H9 (cell line): ENCODE data around the gene IQCK. TPM values are rescaled to one million over a fixed set of nuclear protein-coding genes. Genes with fewer than 3 reads are reported as not detected.

Experiments used
- DNase-seq: peaks from one replicate; pipeline ENCODE4 v3.0.0-alpha.2; 2017
- H2AFZ ChIP-seq: one replicate; pipeline ENCODE4 v1.6.1; 2013; ENCODE audit warnings: mild to moderate bottlenecking, low read length, control low read depth, moderate library complexity
- H2AK5ac ChIP-seq: 2 replicates; pipeline ENCODE4 v1.6.1; 2013; ENCODE audit warnings: low read length, control low read depth, mixed read lengths; ENCODE audit not compliant: insufficient read length
- H2BK120ac ChIP-seq: one replicate; pipeline ENCODE4 v1.6.1; 2013; ENCODE audit warnings: low read depth, mild to moderate bottlenecking, low read length, control low read depth, inconsistent platforms; ENCODE audit not compliant: poor library complexity, severe bottlenecking
- H2BK12ac ChIP-seq: 2 replicates; pipeline ENCODE4 v1.6.1; 2013; ENCODE audit warnings: low read length, control low read depth, mixed read lengths, low read depth; ENCODE audit not compliant: insufficient read length
- H2BK15ac ChIP-seq: 2 replicates; pipeline ENCODE4 v1.6.1; 2013; ENCODE audit warnings: low read depth, low read length, control low read depth
- H2BK20ac ChIP-seq: one replicate; pipeline ENCODE4 v1.6.1; 2013; ENCODE audit warnings: low read depth, mild to moderate bottlenecking, low read length, control low read depth, inconsistent platforms; ENCODE audit not compliant: poor library complexity, severe bottlenecking
- H2BK5ac ChIP-seq: 2 replicates; pipeline ENCODE4 v1.6.1; 2013; ENCODE audit warnings: low read length, control low read depth, mixed read lengths; ENCODE audit not compliant: insufficient read length
- H3K14ac ChIP-seq: 2 replicates; pipeline ENCODE4 v1.6.1; 2013; ENCODE audit warnings: low read length, control low read depth; ENCODE audit not compliant: insufficient read depth
- H3K18ac ChIP-seq: 2 replicates; pipeline ENCODE4 v1.6.1; 2013; ENCODE audit warnings: low read depth, mild to moderate bottlenecking, mixed read lengths, low read length, control low read depth; ENCODE audit not compliant: insufficient read length
- H3K23ac ChIP-seq: 2 replicates; pipeline ENCODE4 v1.6.1; 2013; ENCODE audit warnings: low read length, control low read depth, mixed read lengths, low read depth; ENCODE audit not compliant: insufficient read length
- H3K23me2 ChIP-seq: 2 replicates; pipeline ENCODE4 v1.6.1; 2013; ENCODE audit warnings: low read depth, mild to moderate bottlenecking, mixed read lengths, low read length, control low read depth; ENCODE audit not compliant: insufficient read length, poor library complexity, severe bottlenecking
- H3K27ac ChIP-seq: 2 replicates; pipeline ENCODE4 v1.5.1; 2013; ENCODE audit warnings: low read length, control low read depth, mixed read lengths, low read depth; ENCODE audit not compliant: insufficient read length
- H3K27me3 ChIP-seq: 2 replicates; pipeline ENCODE4 v1.6.1; 2013; ENCODE audit warnings: low read length, control low read depth, inconsistent platforms; ENCODE audit not compliant: insufficient read depth
- H3K4ac ChIP-seq: 2 replicates; pipeline ENCODE4 v1.6.1; 2013; ENCODE audit warnings: low read depth, mild to moderate bottlenecking, control low read depth, inconsistent platforms, low read length, moderate library complexity
- H3K4me1 ChIP-seq: 2 replicates; pipeline ENCODE4 v1.6.1; 2013; ENCODE audit warnings: low read length, control low read depth, inconsistent platforms; ENCODE audit not compliant: insufficient read depth
- H3K4me2 ChIP-seq: 2 replicates; pipeline ENCODE4 v1.6.1; 2013; ENCODE audit warnings: low read length, control low read depth, mixed read lengths; ENCODE audit not compliant: insufficient read length, insufficient read depth
- H3K56ac ChIP-seq: 2 replicates; pipeline ENCODE4 v1.6.1; 2013; ENCODE audit warnings: low read depth, mild to moderate bottlenecking, mixed read lengths, low read length, control low read depth; ENCODE audit not compliant: insufficient read length
- H3K79me1 ChIP-seq: 2 replicates; pipeline ENCODE4 v1.6.1; 2013; ENCODE audit warnings: low read depth, mild to moderate bottlenecking, moderate library complexity, low read length, control low read depth, inconsistent platforms; ENCODE audit not compliant: insufficient read depth, poor library complexity, severe bottlenecking
- H3K79me2 ChIP-seq: 2 replicates; pipeline ENCODE4 v1.6.1; 2013; ENCODE audit warnings: low read length, control low read depth, inconsistent platforms; ENCODE audit not compliant: insufficient read depth
- H3K9ac ChIP-seq: 2 replicates; pipeline ENCODE4 v1.6.1; 2013; ENCODE audit warnings: low read length, control low read depth, mixed read lengths; ENCODE audit not compliant: insufficient read length; ENCODE audit errors: extremely low read depth
- H3K9me3 ChIP-seq: one replicate; pipeline ENCODE4 v1.6.1; 2013; ENCODE audit warnings: low read depth, low read length, inconsistent platforms; ENCODE audit not compliant: control insufficient read depth
- H3T11ph ChIP-seq: one replicate; pipeline ENCODE4 v1.6.1; 2013; ENCODE audit warnings: mild to moderate bottlenecking, low read length, control low read depth, inconsistent platforms
- H4K20me1 ChIP-seq: one replicate; pipeline ENCODE4 v1.6.1; 2013; ENCODE audit not compliant: control insufficient read depth, insufficient read length, insufficient read depth
- H4K5ac ChIP-seq: 2 replicates; pipeline ENCODE4 v1.6.1; 2013; ENCODE audit warnings: low read depth, mild to moderate bottlenecking, mixed read lengths, low read length, control low read depth; ENCODE audit not compliant: insufficient read length
- H4K8ac ChIP-seq: replicated peaks from 2 replicates; pipeline ENCODE4 v1.6.1; 2013; ENCODE audit warnings: low read length, control low read depth, mixed read lengths, low read depth; ENCODE audit not compliant: insufficient read length
- H4K91ac ChIP-seq: 2 replicates; pipeline ENCODE4 v1.6.1; 2013; ENCODE audit warnings: low read depth, mild to moderate bottlenecking, moderate library complexity, mixed read lengths, low read length, control low read depth; ENCODE audit not compliant: insufficient read length
- H3K27ac Mint-ChIP-seq, 3 experiments: 2 replicates in 2 of 3; 3 replicates in 1 of 3; pipeline ENCODE4 v1.8.0; 2020 to 2021; ENCODE audit warnings: mixed read lengths in 3 of 3, mild to moderate bottlenecking in 1 of 3, moderate library complexity in 1 of 3
- H3K27me3 Mint-ChIP-seq: 2 replicates; pipeline ENCODE4 v1.8.0; 2021; ENCODE audit warnings: low read depth, mild to moderate bottlenecking, moderate library complexity, mixed read lengths
- H3K36me3 Mint-ChIP-seq, 3 experiments: 2 replicates in 2 of 3; 3 replicates in 1 of 3; pipeline ENCODE4 v1.8.0; 2020 to 2021; ENCODE audit warnings: low read depth in 3 of 3, mixed read lengths in 3 of 3; ENCODE audit not compliant: insufficient read depth in 1 of 3
- H3K4me1 Mint-ChIP-seq, 2 experiments: 2 replicates each; pipeline ENCODE4 v1.8.0; 2020; ENCODE audit warnings: mixed read lengths in 2 of 2
- H3K4me3 Mint-ChIP-seq, 2 experiments: 2 replicates in 1 of 2; 3 replicates in 1 of 2; pipeline ENCODE4 v1.8.0; 2020 to 2021; ENCODE audit warnings: mild to moderate bottlenecking in 2 of 2, mixed read lengths in 2 of 2, moderate library complexity in 1 of 2
- H3K9me3 Mint-ChIP-seq, 2 experiments: 2 replicates in 1 of 2; 3 replicates in 1 of 2; pipeline ENCODE4 v1.8.0; 2020; ENCODE audit warnings: mild to moderate bottlenecking in 2 of 2, mixed read lengths in 2 of 2, moderate library complexity in 1 of 2
- WGBS: extraction: QIAGEN DNeasy Blood & Tissue Kit; methylation state at CpG from one replicate; pipeline ENCODE4 v1.1.7; 2013; ENCODE audit warnings: missing lambda C conversion rate, low lambda C conversion rate, mixed read lengths; ENCODE audit not compliant: insufficient read length; ENCODE audit errors: extremely low coverage; 5-methylcytosine and 5-hydroxymethylcytosine counted together
- total RNA-seq: library from RNA; stranded (reverse); gene quantifications from 2 replicates; pipeline ENCODE4 v1.2.1, GENCODE V29; 2021
- TF ChIP-seq, protein P1 (sequence below): fragments of 200-600 bp; sonication (generic); conservative IDR thresholded peaks from 3 replicates; pipeline ENCODE4 v1.8.0; 2021; ENCODE audit warnings: antibody characterized with exemption, mild to moderate bottlenecking

The IQCK gene
- total RNA-seq, 1 experiment from 2014 or later = 9.0 TPM

DNA sequence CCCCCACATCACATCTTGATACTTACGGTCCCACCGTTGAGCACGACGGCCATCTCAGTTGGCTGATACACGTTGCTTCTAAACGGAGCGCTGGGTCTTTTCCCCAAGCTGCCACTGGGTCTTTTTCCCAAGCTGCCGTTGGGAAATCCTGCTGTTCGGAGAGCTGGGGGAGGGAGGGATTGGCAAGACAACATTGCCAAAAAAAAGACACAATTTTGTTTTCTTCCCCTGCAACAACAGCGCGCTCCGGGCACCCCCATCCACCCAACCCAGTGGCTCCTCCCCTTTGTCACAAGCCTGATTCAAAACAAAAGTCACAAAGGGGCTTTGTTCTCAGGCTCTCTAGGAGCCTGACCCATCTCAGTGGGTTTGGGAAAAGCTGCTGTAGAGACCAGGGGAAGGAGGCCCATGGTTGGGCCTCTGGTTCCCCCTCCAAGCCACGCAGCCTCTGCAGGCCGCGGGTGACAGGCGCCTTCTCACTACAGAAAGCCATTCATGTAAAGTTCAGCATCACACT lies 143.8 kb downstream of the IQCK start:
- no peaks in the 10 kb centered on the region for H4K20me1 ChIP-seq
- H3K9ac ChIP-seq = peak overlapping the region; percentile 53
- peak overlapping the region; percentile 78 for H3K4me2 ChIP-seq
- 0 out of 2 replicates have a peak overlapping the region, but pooled peaks have one; percentile 3 for H2BK15ac ChIP-seq
- TF ChIP-seq, protein P1, sequence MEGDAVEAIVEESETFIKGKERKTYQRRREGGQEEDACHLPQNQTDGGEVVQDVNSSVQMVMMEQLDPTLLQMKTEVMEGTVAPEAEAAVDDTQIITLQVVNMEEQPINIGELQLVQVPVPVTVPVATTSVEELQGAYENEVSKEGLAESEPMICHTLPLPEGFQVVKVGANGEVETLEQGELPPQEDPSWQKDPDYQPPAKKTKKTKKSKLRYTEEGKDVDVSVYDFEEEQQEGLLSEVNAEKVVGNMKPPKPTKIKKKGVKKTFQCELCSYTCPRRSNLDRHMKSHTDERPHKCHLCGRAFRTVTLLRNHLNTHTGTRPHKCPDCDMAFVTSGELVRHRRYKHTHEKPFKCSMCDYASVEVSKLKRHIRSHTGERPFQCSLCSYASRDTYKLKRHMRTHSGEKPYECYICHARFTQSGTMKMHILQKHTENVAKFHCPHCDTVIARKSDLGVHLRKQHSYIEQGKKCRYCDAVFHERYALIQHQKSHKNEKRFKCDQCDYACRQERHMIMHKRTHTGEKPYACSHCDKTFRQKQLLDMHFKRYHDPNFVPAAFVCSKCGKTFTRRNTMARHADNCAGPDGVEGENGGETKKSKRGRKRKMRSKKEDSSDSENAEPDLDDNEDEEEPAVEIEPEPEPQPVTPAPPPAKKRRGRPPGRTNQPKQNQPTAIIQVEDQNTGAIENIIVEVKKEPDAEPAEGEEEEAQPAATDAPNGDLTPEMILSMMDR = no peak
- no peaks in the 10 kb centered on the region for H3K79me1 ChIP-seq
- H2AK5ac ChIP-seq = peak overlapping the region; percentile 69
- no peaks in the 10 kb centered on the region for H3K9me3 ChIP-seq
- Mint-ChIP-seq H3K27ac (peak overlapping the region; percentile 97 to 100 (median 99)), H3K36me3 (peaks cover 44 to 80% (median 52%) of the 10 kb centered on the region in 3 experiments; a peak in 6 of 7 replicates), H3K4me3 (peak overlapping the region; percentile 62 to 70), H3K4me1 (peaks cover 67 to 73% of the 10 kb centered on the region in 2 experiments), H3K9me3 (no peaks in the 10 kb centered on the region), H3K27me3 (no peaks in the 10 kb centered on the region; the same call in 1 of the 2 replicates)
- peak overlapping the region; percentile 56 for H2BK5ac ChIP-seq
- H4K91ac ChIP-seq = no peak overlapping the region
- H4K5ac ChIP-seq = peak overlapping the region; percentile 82
- no peak overlapping the region for H3T11ph ChIP-seq
- peak overlapping the region; percentile 77 for H2BK12ac ChIP-seq
- H2BK120ac ChIP-seq = no peak overlapping the region
- no peak overlapping the region for H4K8ac ChIP-seq
- WGBS = no CpG with 5 or more reads among the region's 16 CpGs
- H3K14ac ChIP-seq = peak overlapping the region; percentile 82; the same call in 1 of the 2 replicates
- peak; percentile 65 for DNase-seq
- peak overlapping the region; percentile 89 for H3K18ac ChIP-seq
- H3K27ac ChIP-seq = peak overlapping the region; percentile 96
- H3K23ac ChIP-seq = no peak overlapping the region
- no peak overlapping the region for H2AFZ ChIP-seq
- no peaks in the 10 kb centered on the region; the same call in 1 of the 2 replicates for H3K79me2 ChIP-seq
- peaks cover 22% of the 10 kb centered on the region for H3K4me1 ChIP-seq
- no peak overlapping the region for H2BK20ac ChIP-seq
- H3K23me2 ChIP-seq = no peaks in the 10 kb centered on the region
- H3K56ac ChIP-seq = no peak overlapping the region
- H3K27me3 ChIP-seq = no peaks in the 10 kb centered on the region
- H3K4ac ChIP-seq = no peak overlapping the region
